Bronchial epithelial cell (primary cell): ENCODE data around the gene FBXL7. TPM values are rescaled to one million over a fixed set of nuclear protein-coding genes. Genes with fewer than 3 reads are reported as not detected.
A peak's percentile ranks its signal among the peaks of the same experiment; 100 is the strongest.

ENCODE experiments used
- DNase-seq: peaks from one replicate; pipeline ENCODE4 v3.0.0-alpha.2; 2010; ENCODE audit warnings: low read depth
- FAIRE-seq: peaks from 2 replicates; lab custom pipeline; 2011; peaks lifted over from hg19 to GRCh38; lab: Jason Lieb, UNC
- H3K27me3 ChIP-seq: 2 replicates; pipeline ENCODE4 v1.5.1; 2011; ENCODE audit warnings: low read length; ENCODE audit not compliant: control insufficient read depth, insufficient read depth
- H3K36me3 ChIP-seq: 2 replicates; pipeline ENCODE4 v1.5.1; 2011; ENCODE audit warnings: low read length; ENCODE audit not compliant: control insufficient read depth, insufficient read depth
- H3K4me3 ChIP-seq: 2 replicates; pipeline ENCODE4 v1.5.1; 2011; ENCODE audit warnings: mild to moderate bottlenecking, low read depth, low read length, control low read depth
- total RNA-seq: library from RNA; depleted of rRNA; stranded (reverse); fragments of >200 nt; gene quantifications from 2 replicates; pipeline ENCODE4 v1.2.1, GENCODE V29; 2014
- TF ChIP-seq, protein P1 (sequence below): IDR thresholded peaks from 2 replicates; pipeline ENCODE4 v1.5.1; 2011; ENCODE audit warnings: mild to moderate bottlenecking, moderate library complexity, low read length, control low read depth, inconsistent platforms; ENCODE audit not compliant: insufficient read depth, severe bottlenecking

The FBXL7 gene
- total RNA-seq, 1 donor from 2014 or later: 0.26 TPM

DNA sequence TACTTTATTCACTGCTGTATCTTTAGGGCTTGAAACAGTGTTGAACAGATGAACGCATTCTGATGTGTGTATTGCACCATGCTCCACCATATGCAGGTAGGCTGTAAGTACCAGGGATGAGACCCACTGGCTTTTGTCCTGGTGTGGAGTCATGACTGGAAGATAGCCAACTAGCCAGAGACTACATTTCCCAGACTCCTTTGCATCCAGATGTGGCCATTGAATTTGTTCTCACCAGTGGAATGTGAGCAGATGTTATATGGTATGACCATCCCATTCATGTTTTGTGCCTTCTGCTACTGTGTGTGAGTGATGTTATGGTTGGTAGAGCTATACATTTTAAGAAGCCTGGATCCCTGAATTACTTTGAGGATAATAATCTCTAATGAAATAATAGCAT, 7.4 kb upstream of the FBXL7 start:
- no peak for FAIRE-seq
- no peaks in the 10 kb centered on the region for H3K36me3 ChIP-seq
- TF ChIP-seq, protein P1, sequence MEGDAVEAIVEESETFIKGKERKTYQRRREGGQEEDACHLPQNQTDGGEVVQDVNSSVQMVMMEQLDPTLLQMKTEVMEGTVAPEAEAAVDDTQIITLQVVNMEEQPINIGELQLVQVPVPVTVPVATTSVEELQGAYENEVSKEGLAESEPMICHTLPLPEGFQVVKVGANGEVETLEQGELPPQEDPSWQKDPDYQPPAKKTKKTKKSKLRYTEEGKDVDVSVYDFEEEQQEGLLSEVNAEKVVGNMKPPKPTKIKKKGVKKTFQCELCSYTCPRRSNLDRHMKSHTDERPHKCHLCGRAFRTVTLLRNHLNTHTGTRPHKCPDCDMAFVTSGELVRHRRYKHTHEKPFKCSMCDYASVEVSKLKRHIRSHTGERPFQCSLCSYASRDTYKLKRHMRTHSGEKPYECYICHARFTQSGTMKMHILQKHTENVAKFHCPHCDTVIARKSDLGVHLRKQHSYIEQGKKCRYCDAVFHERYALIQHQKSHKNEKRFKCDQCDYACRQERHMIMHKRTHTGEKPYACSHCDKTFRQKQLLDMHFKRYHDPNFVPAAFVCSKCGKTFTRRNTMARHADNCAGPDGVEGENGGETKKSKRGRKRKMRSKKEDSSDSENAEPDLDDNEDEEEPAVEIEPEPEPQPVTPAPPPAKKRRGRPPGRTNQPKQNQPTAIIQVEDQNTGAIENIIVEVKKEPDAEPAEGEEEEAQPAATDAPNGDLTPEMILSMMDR: no peak
- DNase-seq: peak; percentile 20
- H3K4me3 ChIP-seq: no peak overlapping the region
- peaks cover 4% of the 10 kb centered on the region for H3K27me3 ChIP-seq

DNA sequence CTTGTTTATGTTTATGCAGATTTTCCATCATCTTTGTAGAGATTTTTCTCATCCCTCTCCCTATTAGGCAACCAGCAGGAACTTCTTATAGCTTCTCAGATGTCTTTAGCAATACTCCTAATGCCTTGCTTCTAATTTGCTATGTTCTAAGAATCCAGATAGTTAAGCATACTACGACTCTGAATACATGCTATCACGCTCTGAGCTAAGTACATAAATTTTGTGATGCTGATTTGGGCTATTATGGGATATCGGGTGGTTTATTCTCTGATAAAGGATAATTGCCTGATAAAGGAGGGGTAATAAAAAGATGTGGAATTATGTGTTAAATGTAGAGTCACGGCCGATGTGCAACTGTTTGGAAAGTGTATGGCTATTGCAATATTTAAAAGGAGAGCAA, 6.5 kb upstream of the FBXL7 start:
- H3K27me3 ChIP-seq: peaks cover 2% of the 10 kb centered on the region
- FAIRE-seq: no peak

DNA sequence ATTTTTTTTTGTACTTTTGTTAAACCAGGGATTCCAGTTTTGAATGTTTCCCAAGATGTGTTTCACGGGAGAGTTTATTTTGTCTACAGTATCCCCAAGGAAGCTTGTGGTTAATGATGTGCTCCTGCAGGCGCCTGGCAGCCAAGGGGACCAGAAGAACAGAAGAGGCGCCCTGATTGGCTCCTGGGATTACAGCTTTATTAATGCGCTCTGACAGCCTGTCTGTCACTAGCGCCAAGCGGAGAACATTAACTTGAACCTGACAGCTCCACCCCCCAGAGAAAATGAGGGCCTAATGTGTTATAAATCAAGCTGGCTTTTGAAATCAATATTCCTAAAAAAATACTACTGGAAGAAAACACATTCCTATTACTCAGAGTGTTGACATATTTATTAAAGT, 5.0 kb upstream of the FBXL7 start:
- Histone ChIP-seq H3K36me3 (no peaks in the 10 kb centered on the region), H3K4me3 (no peak overlapping the region), H3K27me3 (peaks cover 2% of the 10 kb centered on the region)
- no peak for DNase-seq
- no peak for FAIRE-seq
- TF ChIP-seq, protein P1: no peak

More for the DNA sequence above, 6.5 kb upstream of the FBXL7 start:
- TF ChIP-seq, protein P1: no peak
- Histone ChIP-seq H3K36me3 (no peaks in the 10 kb centered on the region), H3K4me3 (no peak overlapping the region)
- DNase-seq: no peak

DNA sequence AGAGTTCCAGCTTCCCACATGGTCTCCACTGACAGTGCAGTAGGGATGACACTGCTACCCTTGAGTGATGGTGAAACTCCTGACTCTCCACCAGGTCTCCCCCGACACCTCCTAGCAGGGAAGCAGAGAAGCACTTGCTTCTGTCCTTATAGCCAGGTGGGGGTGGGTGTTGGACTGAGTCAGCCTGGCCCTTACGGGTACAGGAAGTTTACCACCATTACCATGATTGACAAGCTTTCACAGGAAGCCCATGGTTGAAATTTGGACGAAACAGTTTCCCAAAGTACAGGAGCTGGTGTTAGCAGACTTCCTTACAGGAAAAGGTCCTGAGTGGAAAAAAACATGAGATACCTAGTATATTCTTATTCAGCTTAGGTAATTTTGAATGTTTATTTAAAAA, 3.1 kb upstream of the FBXL7 start:
- TF ChIP-seq, protein P1: no peak
- no peak for FAIRE-seq

DNA sequence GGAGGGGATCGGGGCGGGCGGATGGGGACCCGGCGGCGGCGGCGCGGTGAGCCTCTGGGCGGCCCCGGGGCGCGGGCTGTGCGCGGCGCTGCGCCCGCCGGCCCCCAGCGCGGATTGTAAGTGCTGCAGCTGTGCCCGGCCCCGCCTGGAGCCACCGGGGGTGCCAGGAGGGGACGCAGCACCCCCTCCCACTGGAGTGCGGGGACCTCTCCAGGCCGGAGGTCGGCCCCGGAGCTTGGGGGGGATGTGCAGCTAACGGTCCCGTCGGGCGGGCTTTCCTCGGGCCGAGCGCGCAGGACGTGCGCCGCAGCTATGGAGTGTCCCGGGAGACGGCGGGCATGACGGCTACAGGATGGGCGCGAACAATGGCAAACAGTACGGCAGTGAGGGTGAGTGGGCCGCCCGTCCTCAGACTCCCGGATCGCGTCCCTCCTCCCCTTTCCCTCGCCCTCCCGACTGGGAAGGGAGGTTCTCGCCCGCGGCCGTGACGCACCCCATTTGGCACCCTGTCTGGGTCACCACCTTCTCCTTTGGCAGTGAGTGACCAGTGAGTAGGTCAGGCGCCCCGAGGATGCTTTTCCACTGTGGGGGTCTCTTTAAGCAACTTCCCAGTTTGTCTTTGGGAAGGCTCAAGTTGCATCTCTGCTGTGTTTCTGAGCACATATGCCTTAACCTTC, 483 bp downstream of the FBXL7 start:
- peak; percentile 7 for DNase-seq
- Histone ChIP-seq H3K36me3 (no peaks in the 10 kb centered on the region), H3K27me3 (no peaks in the 10 kb centered on the region), H3K4me3 (peak overlapping the region; percentile 57)
- FAIRE-seq: no peak
- TF ChIP-seq, protein P1: no peak

More for the DNA sequence above, 3.1 kb upstream of the FBXL7 start:
- Histone ChIP-seq H3K4me3 (no peak overlapping the region), H3K36me3 (no peaks in the 10 kb centered on the region), H3K27me3 (no peaks in the 10 kb centered on the region)
- DNase-seq: no peak

DNA sequence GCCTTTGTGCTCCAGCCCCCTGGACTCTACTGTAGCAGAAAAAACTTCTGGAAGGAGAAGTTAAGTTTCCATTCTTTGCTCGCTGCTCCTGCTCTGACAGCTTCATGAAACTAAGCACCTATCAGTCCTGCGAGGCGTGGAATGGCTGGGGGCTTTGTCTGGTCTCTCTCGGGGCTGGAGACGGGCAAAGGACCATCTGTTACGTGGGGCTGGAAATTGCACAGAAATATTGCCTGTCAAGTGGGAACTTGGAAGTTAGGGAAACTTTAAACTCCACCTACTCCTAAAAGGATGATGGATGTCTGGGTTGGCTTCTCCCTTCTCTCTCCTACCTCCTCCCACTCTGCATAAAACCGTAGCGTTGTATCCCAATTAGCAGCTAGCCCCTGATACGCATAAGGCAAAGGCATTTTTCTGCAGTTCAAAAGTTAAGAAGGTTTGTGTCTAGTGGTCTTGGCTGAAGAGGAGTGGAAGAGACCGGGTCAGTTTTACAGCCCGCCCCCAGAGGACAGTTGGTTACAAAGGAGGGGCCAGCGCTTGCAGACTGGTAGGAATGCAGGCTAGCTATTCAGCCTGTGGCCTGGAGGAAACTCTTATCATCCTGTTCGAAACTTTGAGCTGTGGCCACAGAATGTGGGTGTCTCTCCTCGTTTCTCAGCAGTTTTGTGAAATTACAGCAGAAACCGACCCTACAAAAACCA, 1.3 kb downstream of the FBXL7 start:
- Histone ChIP-seq H3K4me3 (peak overlapping the region; percentile 57), H3K36me3 (no peaks in the 10 kb centered on the region), H3K27me3 (no peaks in the 10 kb centered on the region)
- FAIRE-seq: no peak
- TF ChIP-seq, protein P1: peak; percentile 21
- DNase-seq: peak; percentile 48
